Measurements from ENCODE around the gene LOC101059915.

LOC101059915 gene

GRCh38 chrX:71667328-71668247, at the start of gene LOC101059915:
LOC101059915 (plus strand) TSS chrX:71667546.
- FAIRE-seq, result no peak

- FAIRE-seq, result no peak
These were observed 49.6 kb upstream of the LOC101059915 start for GRCh38 chrX:71617742-71618141.

- FAIRE-seq, result no peak
These were observed 49.0 kb upstream of the LOC101059915 start, which contains the start of gene CXCR3 for GRCh38 chrX:71618303-71618721. CXCR3 (minus strand) TSS chrX:71618511; CDS start chrX:71618449, 62 bp downstream.

GRCh38 chrX:71618787-71619186, 48.6 kb upstream of the LOC101059915 start:
- FAIRE-seq, result no peak

- FAIRE-seq, result no peak
These were observed 48.2 kb upstream of the LOC101059915 start for GRCh38 chrX:71619193-71619592.

- FAIRE-seq, result no peak
These were observed 47.4 kb upstream of the LOC101059915 start for GRCh38 chrX:71619986-71620385.

GRCh38 chrX:71621603-71622002, 45.7 kb upstream of the LOC101059915 start:
- no peak for FAIRE-seq

GRCh38 chrX:71622032-71622575, 45.2 kb upstream of the LOC101059915 start:
- FAIRE-seq, result no peak

- FAIRE-seq, result no peak
These were observed 44.5 kb upstream of the LOC101059915 start for GRCh38 chrX:71622576-71623450.

GRCh38 chrX:71623714-71624113, 43.6 kb upstream of the LOC101059915 start:
- no peak for FAIRE-seq

GRCh38 chrX:71625471-71625870, 41.9 kb upstream of the LOC101059915 start:
- FAIRE-seq, result no peak

- no peak for FAIRE-seq
These were observed 40.8 kb upstream of the LOC101059915 start for GRCh38 chrX:71626576-71626975.

GRCh38 chrX:71627588-71628404, 39.5 kb upstream of the LOC101059915 start:
- FAIRE-seq, result no peak

- FAIRE-seq, result no peak
These were observed 37.9 kb upstream of the LOC101059915 start for GRCh38 chrX:71629467-71629866.

- peak; percentile 74 for FAIRE-seq
These were observed 34.3 kb upstream of the LOC101059915 start for GRCh38 chrX:71632923-71633657.

GRCh38 chrX:71634366-71634765, 33.0 kb upstream of the LOC101059915 start:
- no peak for FAIRE-seq

- no peak for FAIRE-seq
These were observed 30.7 kb upstream of the LOC101059915 start for GRCh38 chrX:71636438-71637252.

- FAIRE-seq, result no peak
These were observed 30.1 kb upstream of the LOC101059915 start for GRCh38 chrX:71637253-71637618.

GRCh38 chrX:71637848-71638247, 29.5 kb upstream of the LOC101059915 start:
- FAIRE-seq, result no peak

GRCh38 chrX:71638409-71638808, 28.9 kb upstream of the LOC101059915 start:
- FAIRE-seq, result no peak

- no peak for FAIRE-seq
These were observed 27.3 kb upstream of the LOC101059915 start for GRCh38 chrX:71640002-71640401.
